ENCODE results near the gene EEF1AKMT3. TPM values are rescaled to one million over a fixed set of nuclear protein-coding genes. Genes with fewer than 3 reads are reported as not detected.
A peak's percentile ranks its signal among the peaks of the same experiment; 100 is the strongest.

EEF1AKMT3 gene
- polyA plus RNA-seq, 1 donor (not counting 4 experiments of a cell fraction or from before 2014, with no cell fraction given), result 7.7 TPM

DNA sequence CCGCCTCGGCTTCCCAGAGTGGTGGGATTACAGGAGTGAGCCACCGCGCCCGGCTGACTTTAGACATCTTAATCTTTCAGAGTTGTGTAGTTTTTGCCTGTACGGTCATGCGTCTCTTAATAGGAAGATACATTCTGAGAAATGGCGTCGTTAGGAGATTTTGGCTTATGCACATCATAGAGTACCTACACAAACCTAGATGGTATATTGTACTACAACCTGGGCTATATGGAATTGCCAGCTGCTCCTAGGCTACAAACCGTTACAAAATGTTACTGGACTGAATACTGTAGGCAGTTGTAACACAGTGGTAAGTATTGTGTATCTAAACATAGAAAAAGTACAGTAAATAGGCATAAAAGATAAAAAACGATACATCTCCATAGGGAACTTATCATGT is 11.4 kb downstream of the EEF1AKMT3 start:
- Histone ChIP-seq H3K9me3 (ENCODE audit: control insufficient read depth, low read depth, low read length) (no peaks in the 10 kb centered on the region), H3K9ac (ENCODE audit: control insufficient read depth, extremely low read depth, insufficient read depth, low read length) (no peak overlapping the region), H4K20me1 (ENCODE audit: control insufficient read depth, extremely low read depth, insufficient read depth, low read length) (no peaks in the 10 kb centered on the region), H3K4me2 (ENCODE audit: control insufficient read depth, extremely low read depth, insufficient read depth, low read depth, low read length) (peak overlapping the region; percentile 97), H3K36me3 (ENCODE audit: control insufficient read depth in 2 of 2, extremely low read depth in 1 of 2, insufficient read depth in 2 of 2, low read length in 2 of 2) (peaks cover 11 to 18% of the 10 kb centered on the region in 2 experiments), H3K27me3 (ENCODE audit: control insufficient read depth, extremely low read depth, insufficient read depth, low read length) (no peaks in the 10 kb centered on the region), H3K4me3 (ENCODE audit: control insufficient read depth in 2 of 3, extremely low read depth in 1 of 3, insufficient read depth in 2 of 3, low read depth in 1 of 3, low read length in 3 of 3) (no peak overlapping the region), H3K27ac (ENCODE audit: control insufficient read depth, insufficient read depth, low read length) (no peak overlapping the region), H3K4me1 (ENCODE audit: control insufficient read depth, extremely low read depth, insufficient read depth, low read length) (peaks cover 8% of the 10 kb centered on the region), H3K9me1 (ENCODE audit: control insufficient read depth, extremely low read depth, insufficient read depth, low read length) (no peaks in the 10 kb centered on the region), H2AFZ (ENCODE audit: control insufficient read depth, low read length) (no peak overlapping the region), H3K79me2 (ENCODE audit: control insufficient read depth, insufficient read depth, low read length) (peaks cover 16% of the 10 kb centered on the region)
- no peak for TF ChIP-seq EZH2 (IDR thresholded peaks at IDR 0.05; ENCODE audit: low read length)
- TF ChIP-seq, protein P1, sequence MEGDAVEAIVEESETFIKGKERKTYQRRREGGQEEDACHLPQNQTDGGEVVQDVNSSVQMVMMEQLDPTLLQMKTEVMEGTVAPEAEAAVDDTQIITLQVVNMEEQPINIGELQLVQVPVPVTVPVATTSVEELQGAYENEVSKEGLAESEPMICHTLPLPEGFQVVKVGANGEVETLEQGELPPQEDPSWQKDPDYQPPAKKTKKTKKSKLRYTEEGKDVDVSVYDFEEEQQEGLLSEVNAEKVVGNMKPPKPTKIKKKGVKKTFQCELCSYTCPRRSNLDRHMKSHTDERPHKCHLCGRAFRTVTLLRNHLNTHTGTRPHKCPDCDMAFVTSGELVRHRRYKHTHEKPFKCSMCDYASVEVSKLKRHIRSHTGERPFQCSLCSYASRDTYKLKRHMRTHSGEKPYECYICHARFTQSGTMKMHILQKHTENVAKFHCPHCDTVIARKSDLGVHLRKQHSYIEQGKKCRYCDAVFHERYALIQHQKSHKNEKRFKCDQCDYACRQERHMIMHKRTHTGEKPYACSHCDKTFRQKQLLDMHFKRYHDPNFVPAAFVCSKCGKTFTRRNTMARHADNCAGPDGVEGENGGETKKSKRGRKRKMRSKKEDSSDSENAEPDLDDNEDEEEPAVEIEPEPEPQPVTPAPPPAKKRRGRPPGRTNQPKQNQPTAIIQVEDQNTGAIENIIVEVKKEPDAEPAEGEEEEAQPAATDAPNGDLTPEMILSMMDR (optimal IDR thresholded peaks at IDR 0.05 in 1 of 3, IDR thresholded peaks at IDR 0.05 in 1 of 3, conservative IDR thresholded peaks at IDR 0.05 in 1 of 3; ENCODE audit: extremely low read depth in 1 of 3, insufficient read depth in 2 of 3, low read length in 3 of 3), result no peak
- FAIRE-seq, result no peak
- DNase-seq (ENCODE audit: low read depth, low spot score), result no peak
- dilution Hi-C loops (cut with MboI; ENCODE audit: extremely low pct_ligation_motif_present, low sequenced_read_pairs), result no loop called here

DNA sequence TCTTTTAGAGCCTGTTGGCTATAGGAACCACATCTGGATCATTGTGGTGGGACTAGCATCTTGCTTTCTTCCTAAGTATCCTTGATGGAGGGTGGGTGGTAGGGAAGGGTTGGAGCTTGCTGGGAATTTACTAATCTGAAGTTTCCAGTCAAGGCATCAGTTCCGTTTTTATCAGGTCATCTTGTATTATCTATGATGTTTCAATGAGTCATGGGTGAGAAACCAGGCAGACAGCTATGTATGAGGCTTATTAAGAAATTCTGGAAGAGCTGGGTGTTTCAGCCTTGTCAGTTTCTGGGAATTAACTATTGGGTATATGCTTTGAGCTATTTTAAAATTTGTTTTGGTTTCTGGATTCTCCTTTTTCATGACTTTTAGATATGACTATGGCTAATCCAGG is 21.5 kb downstream of the EEF1AKMT3 start:
- no peaks in the 10 kb centered on the region for H3K9me3 ChIP-seq (ENCODE audit: control insufficient read depth, low read depth, low read length)
- peak overlapping the region; percentile 77 for H3K27ac ChIP-seq (ENCODE audit: control insufficient read depth, insufficient read depth, low read length)
- H3K4me3 ChIP-seq (ENCODE audit: control insufficient read depth in 2 of 3, extremely low read depth in 1 of 3, insufficient read depth in 2 of 3, low read depth in 1 of 3, low read length in 3 of 3), result no peak overlapping the region
- no peak overlapping the region for H2AFZ ChIP-seq (ENCODE audit: control insufficient read depth, low read length)
- TF ChIP-seq, protein P1 (optimal IDR thresholded peaks at IDR 0.05 in 1 of 3, IDR thresholded peaks at IDR 0.05 in 1 of 3, conservative IDR thresholded peaks at IDR 0.05 in 1 of 3; ENCODE audit: extremely low read depth in 1 of 3, insufficient read depth in 2 of 3, low read length in 3 of 3), result no peak
- TF ChIP-seq EZH2 (IDR thresholded peaks at IDR 0.05; ENCODE audit: low read length), result no peak
- peaks cover 19% of the 10 kb centered on the region for H3K4me1 ChIP-seq (ENCODE audit: control insufficient read depth, extremely low read depth, insufficient read depth, low read length)
- H3K79me2 ChIP-seq (ENCODE audit: control insufficient read depth, insufficient read depth, low read length), result no peaks in the 10 kb centered on the region
- dilution Hi-C loops (cut with MboI; ENCODE audit: extremely low pct_ligation_motif_present, low sequenced_read_pairs), result no loop called here
- H4K20me1 ChIP-seq (ENCODE audit: control insufficient read depth, extremely low read depth, insufficient read depth, low read length), result no peaks in the 10 kb centered on the region
- H3K9ac ChIP-seq (ENCODE audit: control insufficient read depth, extremely low read depth, insufficient read depth, low read length), result peak overlapping the region; percentile 24
- no peaks in the 10 kb centered on the region for H3K27me3 ChIP-seq (ENCODE audit: control insufficient read depth, extremely low read depth, insufficient read depth, low read length)
- peak; percentile 73 for FAIRE-seq
- peak overlapping the region; percentile 39 for H3K4me2 ChIP-seq (ENCODE audit: control insufficient read depth, extremely low read depth, insufficient read depth, low read depth, low read length)
- H3K9me1 ChIP-seq (ENCODE audit: control insufficient read depth, extremely low read depth, insufficient read depth, low read length), result no peaks in the 10 kb centered on the region
- peaks cover 13 to 22% of the 10 kb centered on the region in 2 experiments for H3K36me3 ChIP-seq (ENCODE audit: control insufficient read depth in 2 of 2, extremely low read depth in 1 of 2, insufficient read depth in 2 of 2, low read length in 2 of 2)
- peak; percentile 57 for DNase-seq (ENCODE audit: low read depth, low spot score)
